Measurements from ENCODE around the gene CELF1. TPM values are rescaled to one million over a fixed set of nuclear protein-coding genes. Genes with fewer than 3 reads are reported as not detected.

Gene CELF1
- total and polyA plus RNA-seq, 11 donors = 27.3 to 111 (median 85.5) TPM

- no peak for TF ChIP-seq POLR2A (IDR thresholded peaks at IDR 0.05)
- no peak for TF ChIP-seq CTCF (IDR thresholded peaks at IDR 0.05)
- peaks cover 0 to 33% (median 15%) of the 10 kb centered on the region in 12 donors for H3K4me1 ChIP-seq
- H3K27ac ChIP-seq = peak overlapping the region in 2 of 12 donors; percentile 48 to 75
- peaks cover 0 to 41% (median 21%) of the 10 kb centered on the region in 9 donors for H3K27me3 ChIP-seq
- no peaks in the 10 kb centered on the region for H3K9me3 ChIP-seq
- intact Hi-C loops (cut with DNase I) = no loop called here
- WGBS, 4 donors = 86 to 90% (median 88%) methylated on average over 9 to 11 of the region's 11 CpGs
- ATAC-seq = no peak
- DNase-seq = no peak
- H3K36me3 ChIP-seq = peaks cover 0 to 12% (median 11%) of the 10 kb centered on the region in 9 donors
- H3K4me3 ChIP-seq = peak overlapping the region in 8 of 12 donors; percentile 21 to 57 (median 46)
Observed at GRCh38 chr11:47589118-47589517, 36.2 kb upstream of the CELF1 start.

- intact Hi-C loops (cut with DNase I) = no loop called here
- Histone ChIP-seq H3K36me3 (peaks cover 0 to 25% (median 24%) of the 10 kb centered on the region in 9 donors), H3K9me3 (no peaks in the 10 kb centered on the region), H3K4me3 (peak overlapping the region in 1 of 12 donors; percentile 38), H3K27ac (peak overlapping the region in 2 of 12 donors; percentile 14 to 60), H3K4me1 (peaks cover 0 to 26% (median 11%) of the 10 kb centered on the region in 12 donors), H3K27me3 (peaks cover 0 to 28% (median 8%) of the 10 kb centered on the region in 9 donors)
- peak in 4 of 5 donors; percentile 52 to 80 (median 66) for DNase-seq
- WGBS, 4 donors = 68 to 89% (median 78%) methylated on average over 11 to 14 of the region's 14 CpGs
- ATAC-seq = peak in 3 of 4 donors; percentile 21 to 72 (median 62)
- TF ChIP-seq CTCF (IDR thresholded peaks at IDR 0.05) = no peak
- no peak for TF ChIP-seq POLR2A (IDR thresholded peaks at IDR 0.05)
Observed at GRCh38 chr11:47587723-47588326, 34.9 kb upstream of the CELF1 start.

- Histone ChIP-seq H3K4me1 (peaks cover 0 to 26% (median 11%) of the 10 kb centered on the region in 12 donors), H3K36me3 (peaks cover 0 to 32% (median 30%) of the 10 kb centered on the region in 9 donors), H3K27me3 (peaks cover 0 to 22% (median 7%) of the 10 kb centered on the region in 9 donors), H3K4me3 (no peak overlapping the region), H3K27ac (peak overlapping the region in 3 of 12 donors; percentile 14 to 60 (median 30)), H3K9me3 (no peaks in the 10 kb centered on the region)
- ATAC-seq (peak in 1 of 4 donors; percentile 12), DNase-seq (no peak)
- 72 to 80% (median 75%) methylated on average over 6 of the region's 6 CpGs for WGBS, 4 donors
- no peak for TF ChIP-seq CTCF (IDR thresholded peaks at IDR 0.05)
- no peak for TF ChIP-seq POLR2A (IDR thresholded peaks at IDR 0.05)
- intact Hi-C loops (cut with DNase I) = no loop called here
Observed at GRCh38 chr11:47587039-47587716, 34.2 kb upstream of the CELF1 start.
